NCI-H226 (cell line): ENCODE measurements around the gene TCL1A.
"Not testable (repeated sequence)": the region's sequence is repeated elsewhere in the genome, so short reads cannot be mapped to it uniquely, and the experiment has no call there.

Experiments used
- DNase-seq: peaks from one replicate; pipeline ENCODE4 v3.0.0-alpha.2; 2015

TCL1A gene, protein sequence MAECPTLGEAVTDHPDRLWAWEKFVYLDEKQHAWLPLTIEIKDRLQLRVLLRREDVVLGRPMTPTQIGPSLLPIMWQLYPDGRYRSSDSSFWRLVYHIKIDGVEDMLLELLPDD

GRCh38 chr14:95713596-95714371 lies at the start of gene TCL1A:
Gene TCL1A, minus strand, starts transcription at chr14:95714125. Its CDS starts 59 bp downstream, at chr14:95714066.
- DNase-seq, result no peak

DNA sequence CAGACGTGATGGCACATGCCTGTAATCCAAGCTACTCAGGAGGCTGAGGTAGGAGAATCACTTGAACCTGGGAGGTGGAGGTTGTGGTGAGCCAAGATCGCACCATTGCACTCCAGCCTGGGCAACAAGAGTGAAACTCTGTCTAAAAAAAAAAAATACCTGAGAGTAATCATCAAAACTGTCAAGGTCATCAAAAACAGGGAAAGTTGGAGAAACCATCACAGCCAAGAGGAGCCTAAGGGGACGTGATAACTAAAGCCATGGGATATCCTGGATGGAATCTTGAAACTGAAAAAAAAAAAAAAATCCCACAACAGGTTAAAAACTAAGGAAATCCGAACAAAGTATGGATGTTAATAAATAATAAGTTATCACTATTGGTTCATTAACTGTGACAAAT lies 49.1 kb upstream of the TCL1A start:
- DNase-seq, result not testable (repeated sequence)

GRCh38 chr14:95761436-95761835 lies 47.5 kb upstream of the TCL1A start:
- no peak for DNase-seq

DNA sequence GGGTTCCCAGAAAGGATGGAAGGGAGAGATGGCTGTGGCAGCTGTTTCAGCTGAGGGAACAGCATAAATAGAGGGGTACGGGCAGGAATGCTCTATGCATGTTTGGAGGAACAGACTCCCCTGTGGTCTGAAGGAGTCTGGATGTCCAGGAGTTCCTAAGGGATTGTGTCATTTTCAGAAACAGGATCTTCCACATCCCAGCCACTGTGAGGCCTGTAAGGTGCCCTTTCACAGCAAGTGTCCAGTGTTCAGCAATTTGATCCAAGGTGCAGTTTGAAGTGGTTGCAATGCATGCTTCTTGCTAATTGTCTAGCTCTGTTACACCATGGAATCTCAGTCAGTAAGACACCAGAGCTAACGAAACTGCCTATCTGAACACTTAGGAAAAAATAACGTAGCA lies 46.7 kb upstream of the TCL1A start:
- no peak for DNase-seq

GRCh38 chr14:95759941-95760340 lies 46.0 kb upstream of the TCL1A start:
- no peak for DNase-seq

GRCh38 chr14:95758331-95758730 lies 44.4 kb upstream of the TCL1A start:
- no peak for DNase-seq

GRCh38 chr14:95756751-95757150 lies 42.8 kb upstream of the TCL1A start:
- DNase-seq, result no peak

- no peak for DNase-seq
Observed at GRCh38 chr14:95756127-95756526, 42.2 kb upstream of the TCL1A start.

DNA sequence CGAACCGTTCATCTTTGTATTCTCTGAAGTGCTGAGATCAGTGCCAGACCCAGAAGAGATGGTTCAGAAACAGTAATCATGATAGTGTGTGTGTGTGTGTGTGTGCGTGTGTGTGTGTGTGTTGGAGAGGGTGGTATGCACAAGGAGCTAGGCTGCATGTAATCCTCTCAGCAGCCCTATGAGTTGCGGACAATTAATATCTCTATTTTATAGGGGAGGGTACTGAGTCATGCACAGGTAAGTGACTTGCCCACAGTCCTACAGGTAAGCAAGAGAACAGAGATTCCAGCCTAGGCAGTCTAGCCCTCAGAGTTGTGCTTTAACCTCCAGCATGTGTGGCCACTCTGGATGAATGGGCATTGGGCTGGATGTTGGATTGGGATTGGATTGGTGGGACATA lies 27.9 kb upstream of the TCL1A start:
- DNase-seq, result no peak

GRCh38 chr14:95741038-95741490 lies 27.1 kb upstream of the TCL1A start:
- no peak for DNase-seq

- DNase-seq, result no peak
Observed at GRCh38 chr14:95739356-95739755, 25.4 kb upstream of the TCL1A start.

DNA sequence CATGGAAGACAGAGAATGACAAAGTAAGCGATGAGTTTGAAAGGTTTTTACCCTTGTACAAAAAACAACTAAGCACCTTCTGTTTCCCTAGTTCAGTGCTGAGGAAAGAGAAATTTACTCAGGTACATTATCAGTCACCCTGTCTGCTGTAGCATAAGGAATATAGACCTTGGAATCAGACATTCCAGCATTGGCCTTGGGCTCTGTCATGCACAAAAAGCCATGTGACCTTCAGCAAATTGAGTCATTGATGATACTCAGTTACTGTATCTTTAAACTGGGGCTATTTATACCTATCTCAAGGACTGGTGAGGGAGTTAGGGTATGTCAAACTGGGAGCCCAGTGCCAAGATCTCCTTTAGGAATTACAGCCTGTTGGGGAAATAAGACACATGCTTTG lies 19.3 kb upstream of the TCL1A start:
- no peak for DNase-seq

DNA sequence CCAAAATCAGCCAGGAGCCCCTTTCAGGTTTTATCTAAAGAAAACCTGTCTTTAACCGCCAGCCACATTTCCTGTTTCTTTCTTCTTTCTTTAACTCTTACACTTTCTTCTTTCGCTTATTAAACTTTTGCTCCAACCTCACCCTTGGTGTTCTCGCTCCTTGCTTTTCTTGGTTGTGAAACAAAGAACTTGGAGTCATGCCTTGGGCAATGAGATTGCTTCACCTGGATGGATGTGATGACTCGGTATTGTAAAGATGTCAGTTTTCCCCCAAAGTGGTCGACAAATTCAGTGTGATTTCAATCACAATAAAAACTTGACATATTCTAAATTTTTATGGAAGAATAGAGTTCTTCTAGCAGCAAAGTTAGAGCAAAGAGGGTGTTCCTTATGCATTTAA lies 16.2 kb upstream of the TCL1A start:
- no peak for DNase-seq

DNA sequence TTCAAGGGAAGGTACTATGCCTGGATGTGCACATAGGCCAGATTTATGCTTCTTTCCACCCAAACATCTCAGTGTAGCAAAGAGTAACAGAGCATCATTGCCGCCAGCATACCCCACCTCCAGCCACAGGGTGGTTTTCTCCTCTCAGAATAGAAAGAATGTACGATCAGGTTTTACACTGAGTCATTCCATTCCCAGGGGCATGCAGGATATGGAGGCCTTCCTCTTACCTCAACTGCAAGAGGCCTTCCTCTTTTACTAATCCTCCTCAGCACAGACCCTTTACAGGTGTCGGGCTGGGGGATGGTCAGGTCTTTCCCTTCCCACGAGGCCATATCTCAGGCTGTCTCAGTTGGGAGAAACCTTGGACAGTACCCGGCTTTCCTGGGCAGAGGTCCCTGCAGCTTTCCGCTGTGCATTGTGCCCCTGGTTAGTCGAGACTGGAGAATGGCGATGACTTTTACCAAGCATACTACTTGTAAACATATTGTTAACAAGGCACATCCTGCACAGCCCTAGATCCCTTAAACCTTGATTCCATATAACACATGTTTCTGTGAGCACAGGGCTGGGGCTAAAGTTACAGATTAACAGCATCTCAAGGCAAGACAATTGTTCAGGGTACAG lies 15.6 kb upstream of the TCL1A start:
- not testable (repeated sequence) for DNase-seq

- no peak for DNase-seq
Observed at GRCh38 chr14:95727056-95727700, 13.3 kb upstream of the TCL1A start.

DNA sequence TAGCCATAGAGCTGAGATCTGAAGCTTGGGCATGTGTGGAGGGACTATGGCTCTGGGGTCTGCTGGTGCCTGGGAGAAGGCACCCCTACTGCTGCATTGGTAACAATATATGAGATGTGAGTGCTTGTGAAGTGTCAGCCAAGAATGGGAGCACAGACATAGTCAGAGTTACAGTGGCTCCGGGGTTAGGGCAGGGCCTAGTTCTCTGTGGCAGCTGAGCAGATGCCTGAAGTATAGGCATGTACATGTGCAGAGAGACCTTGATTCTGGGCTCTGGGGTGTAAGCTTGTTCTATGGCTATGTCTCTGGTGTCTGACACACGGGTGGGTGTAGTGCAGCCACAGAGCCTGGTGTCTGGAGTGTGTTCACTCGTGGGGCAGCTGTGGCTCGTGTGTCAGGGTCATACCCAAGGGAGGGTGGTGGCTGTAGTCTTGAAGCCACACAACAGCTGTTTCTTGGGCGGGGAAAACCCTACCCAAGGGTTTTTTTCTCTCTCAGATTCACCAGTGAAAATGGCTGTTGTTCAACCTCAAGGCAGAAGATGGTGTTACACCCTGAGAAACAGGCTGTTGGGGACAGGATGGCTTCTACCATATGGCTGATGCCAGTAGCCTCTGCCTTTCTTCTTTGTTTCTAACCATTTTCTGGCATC lies 11.9 kb upstream of the TCL1A start:
- no peak for DNase-seq

- no peak for DNase-seq
Observed at GRCh38 chr14:95722525-95723190, 8.7 kb upstream of the TCL1A start.

- no peak for DNase-seq
Observed at GRCh38 chr14:95712398-95712797, 1.5 kb downstream of the TCL1A start.

DNA sequence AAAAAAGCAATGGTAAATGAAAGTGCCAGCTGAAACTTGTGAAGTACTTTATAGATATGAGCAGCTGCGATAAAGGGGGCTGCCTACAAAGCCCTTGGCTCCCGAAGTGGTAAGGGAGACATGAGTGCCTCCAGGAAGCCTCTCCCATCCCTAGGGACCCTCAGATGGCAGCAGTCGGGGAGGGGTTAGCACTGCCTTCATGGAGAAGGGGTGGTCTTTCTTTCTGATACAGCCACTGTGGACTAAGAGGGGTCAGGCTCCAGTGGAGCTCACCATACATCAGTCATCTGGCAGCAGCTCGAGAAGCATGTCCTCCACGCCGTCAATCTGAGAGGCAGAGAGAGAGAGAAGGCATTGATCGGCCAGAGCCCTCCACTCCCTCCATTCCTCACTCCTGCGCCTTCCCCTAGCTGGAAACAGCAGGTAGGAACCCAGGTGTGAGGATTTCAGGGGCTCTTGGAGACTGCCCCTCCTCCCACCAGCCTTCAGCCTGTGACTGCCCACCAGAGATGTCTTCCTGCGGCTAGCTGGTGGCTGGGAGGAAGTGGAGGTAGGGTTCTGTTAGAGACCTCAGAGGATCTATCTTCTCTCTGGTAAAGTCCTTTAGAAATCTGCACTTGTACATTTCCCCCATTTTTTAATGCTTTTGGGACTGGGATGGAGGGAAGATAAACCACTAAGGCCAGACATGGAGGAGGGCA lies 2.3 kb downstream of the TCL1A start:
- no peak for DNase-seq

- DNase-seq, result no peak
Observed at GRCh38 chr14:95710106-95710505, 3.8 kb downstream of the TCL1A start.

- no peak for DNase-seq
Observed at GRCh38 chr14:95707327-95707726, 6.6 kb downstream of the TCL1A start.

GRCh38 chr14:95705518-95705917 lies 8.4 kb downstream of the TCL1A start:
- DNase-seq, result no peak
